HPDE6-E6E7 (cell line): ENCODE data around the gene SLC6A7.

Experiments used
- DNase-seq: peaks from one replicate; pipeline ENCODE4 v3.0.0; 2011; ENCODE audit warnings: missing footprints; ENCODE audit errors: extremely low spot score

The SLC6A7 gene

GRCh38 chr5:150172556-150172955 lies 17.3 kb upstream of the SLC6A7 start:
- no peak for DNase-seq

- DNase-seq, result no peak
These were observed 16.7 kb upstream of the SLC6A7 start for GRCh38 chr5:150173161-150173560.

- DNase-seq, result no peak
These were observed 15.6 kb upstream of the SLC6A7 start for GRCh38 chr5:150174285-150174684.

- no peak for DNase-seq
These were observed 14.8 kb upstream of the SLC6A7 start for GRCh38 chr5:150175076-150175475.

- peak; percentile 44 for DNase-seq
These were observed 14.3 kb upstream of the SLC6A7 start for GRCh38 chr5:150175536-150175935.

GRCh38 chr5:150176745-150177477 lies 13.0 kb upstream of the SLC6A7 start:
- DNase-seq, result no peak

- no peak for DNase-seq
These were observed 12.1 kb upstream of the SLC6A7 start for GRCh38 chr5:150177721-150178120.

GRCh38 chr5:150178262-150178661 lies 11.6 kb upstream of the SLC6A7 start:
- DNase-seq, result no peak

GRCh38 chr5:150179019-150179620 lies 10.7 kb upstream of the SLC6A7 start:
- no peak for DNase-seq

- DNase-seq, result no peak
These were observed 9.4 kb upstream of the SLC6A7 start for GRCh38 chr5:150180241-150181026.

- DNase-seq, result no peak
These were observed 8.8 kb upstream of the SLC6A7 start for GRCh38 chr5:150181027-150181426.

- DNase-seq, result no peak
These were observed 7.9 kb upstream of the SLC6A7 start for GRCh38 chr5:150181766-150182545.

- DNase-seq, result no peak
These were observed 7.1 kb upstream of the SLC6A7 start for GRCh38 chr5:150182774-150183173.

GRCh38 chr5:150183436-150183835 lies 6.4 kb upstream of the SLC6A7 start:
- no peak for DNase-seq

GRCh38 chr5:150184006-150184405 lies 5.9 kb upstream of the SLC6A7 start:
- no peak for DNase-seq

GRCh38 chr5:150184990-150185912 lies 4.6 kb upstream of the SLC6A7 start:
- no peak for DNase-seq

- DNase-seq, result no peak
These were observed 3.7 kb upstream of the SLC6A7 start for GRCh38 chr5:150186137-150186536.

GRCh38 chr5:150186897-150187296 lies 3.0 kb upstream of the SLC6A7 start:
- no peak for DNase-seq

- DNase-seq, result no peak
These were observed 1.6 kb upstream of the SLC6A7 start for GRCh38 chr5:150188146-150188842.

- no peak for DNase-seq
These were observed 536 bp upstream of the SLC6A7 start for GRCh38 chr5:150189326-150189725.
